K562 (cell line): ENCODE results near the gene DHX40. TPM values are rescaled to one million over a fixed set of nuclear protein-coding genes. Genes with fewer than 3 reads are reported as not detected.
A peak's percentile ranks its signal among the peaks of the same experiment; 100 is the strongest.

ENCODE experiments used
- ATF1 ChIP-seq, 2 experiments: fragments of 450-650 bp in 1 of 2; IDR thresholded peaks; 2 replicates each; pipeline ENCODE4 v1.6.1; 2016; ENCODE audit warnings: missing compliant biosample characterization in 1 of 2, missing genetic modification characterization in 1 of 2
- CTCFL ChIP-seq: IDR thresholded peaks from 2 replicates; pipeline ENCODE4 v1.6.1; 2011; ENCODE audit warnings: borderline replicate concordance, low read depth, mild to moderate bottlenecking, moderate library complexity, low read length; ENCODE audit not compliant: insufficient read depth, poor library complexity, severe bottlenecking
- ETV6 ChIP-seq, 3 experiments: fragments of 150-350 bp in 1 of 3; sonication (generic) in 1 of 3; formaldehyde crosslinking in 1 of 3; IDR thresholded peaks; 2 replicates each; pipeline versions ENCODE4 v1.6.1 to v1.8.0; 2014 to 2022; ENCODE audit warnings: borderline replicate concordance in 2 of 3, low read depth in 2 of 3, antibody characterized with exemption in 1 of 3, low read length in 1 of 3, mild to moderate bottlenecking in 1 of 3, missing genetic modification reagents in 1 of 3
- HIVEP1 ChIP-seq: fragments of 250-450 bp; sonication (Bioruptor Pico); IDR thresholded peaks from 2 replicates; pipeline ENCODE4 v1.4.0; 2020; ENCODE audit warnings: mild to moderate bottlenecking
- KDM4B ChIP-seq, 2 experiments: fragments of 450-650 bp in 1 of 2; sonication (generic) in 1 of 2; IDR thresholded peaks; 2 replicates each; pipeline ENCODE4 v1.6.1; 2016 to 2017; ENCODE audit warnings: borderline replicate concordance in 2 of 2, antibody characterized with exemption in 1 of 2, low read depth in 1 of 2, mild to moderate bottlenecking in 1 of 2
- MCM2 ChIP-seq: fragments of 450-650 bp; IDR thresholded peaks from 2 replicates; pipeline ENCODE4 v1.6.1; 2017; ENCODE audit warnings: low read depth, mild to moderate bottlenecking
- MNT ChIP-seq, 2 experiments: fragments of 450-650 bp; conservative IDR thresholded peaks; 2 replicates each; pipeline ENCODE4 v1.6.1; 2017; ENCODE audit warnings: mild to moderate bottlenecking in 2 of 2, moderate library complexity in 2 of 2
- SFPQ ChIP-seq: fragments of 200-400 bp; formaldehyde crosslinking; IDR thresholded peaks from 2 replicates; pipeline ENCODE4 v1.6.1; 2017; ENCODE audit warnings: mild to moderate bottlenecking, low read depth, low read length, moderate library complexity
- SIN3A ChIP-seq, 2 experiments: fragments of 150-350 bp in 1 of 2; IDR thresholded peaks; 2 replicates each; pipeline ENCODE4 v1.6.1; 2011 to 2016; ENCODE audit warnings: borderline replicate concordance in 2 of 2, low read depth in 2 of 2, low read length in 2 of 2, mild to moderate bottlenecking in 2 of 2, moderate library complexity in 2 of 2; ENCODE audit not compliant: control insufficient read depth in 1 of 2
- TAF9B ChIP-seq: fragments of 450-650 bp; IDR thresholded peaks from 2 replicates; pipeline ENCODE4 v1.6.1; 2018; ENCODE audit warnings: mild to moderate bottlenecking; ENCODE audit not compliant: partially characterized antibody
- THAP12 ChIP-seq: fragments of 250-450 bp; sonication (Bioruptor Pico); IDR thresholded peaks from 2 replicates; pipeline ENCODE4 v1.9.0; 2021; ENCODE audit warnings: mild to moderate bottlenecking, inconsistent platforms
- ZBTB17 ChIP-seq: fragments of 450-650 bp; formaldehyde crosslinking; IDR thresholded peaks from 2 replicates; pipeline ENCODE4 v1.4.0; 2020; ENCODE audit warnings: mild to moderate bottlenecking
- ZBTB8A ChIP-seq: fragments of 450-650 bp; IDR thresholded peaks from 2 replicates; pipeline ENCODE4 v1.6.1; 2018; ENCODE audit warnings: mild to moderate bottlenecking, moderate library complexity; ENCODE audit not compliant: partially characterized antibody
- ZNF121 ChIP-seq: sonication (generic); formaldehyde crosslinking; conservative IDR thresholded peaks from 2 replicates; pipeline ENCODE4 v1.8.0; 2022; ENCODE audit warnings: missing genetic modification reagents
- ZNF134 ChIP-seq: fragments of 250-450 bp; sonication (Bioruptor Pico); conservative IDR thresholded peaks from 2 replicates; pipeline ENCODE4 v1.4.0; 2020
- ZNF175 ChIP-seq: fragments of 200-800 bp; sonication (Bioruptor generic); IDR thresholded peaks from 2 replicates; pipeline ENCODE4 v1.6.1; 2016; ENCODE audit warnings: low read depth, mild to moderate bottlenecking, missing genetic modification characterization, missing compliant biosample characterization
- ZNF766 ChIP-seq: fragments of 200-800 bp; sonication (Bioruptor generic); conservative IDR thresholded peaks from 2 replicates; pipeline ENCODE4 v1.6.1; 2016; ENCODE audit warnings: missing genetic modification characterization, missing compliant biosample characterization
- ZSCAN29 ChIP-seq: fragments of 450-650 bp; IDR thresholded peaks from 2 replicates; pipeline ENCODE4 v1.6.1; 2017
- polyA plus RNA-seq, 8 experiments: library from polyadenylated mRNA; depleted of rRNA in 4 of 8; stranded (reverse) in 5 of 8; unstranded in 3 of 8; fragments of >200 nt; fragmentation: Nextera tagmentation in 2 of 8; fragmentation: Illumina TruSeq in 1 of 8; extraction: Ambion mirVana in 2 of 8; extraction: Trizol in 1 of 8; gene quantifications; 2 replicates each; pipeline versions ENCODE4 v1.2.1 to v1.2.3, GENCODE V29; 2011 to 2014; ENCODE audit warnings: inconsistent platforms in 1 of 8, missing spikeins in 1 of 8
- total RNA-seq, 7 experiments: library from RNA; depleted of rRNA in 6 of 7; stranded (reverse); fragments of >200 nt in 6 of 7; fragmentation: Illumina TruSeq in 2 of 7; extraction: Trizol in 2 of 7; gene quantifications; 2 replicates each; pipeline versions ENCODE4 v1.2.1 to v1.2.3, GENCODE V29; 2011 to 2021; ENCODE audit warnings: low replicate concordance in 1 of 7

Gene DHX40
- total and polyA plus RNA-seq, 9 of the 15 experiments (the other 6 are each of a cell fraction or from before 2014, with no cell fraction given) = 7.2 to 38.6 (median 18.7) TPM

GRCh38 chr17:59620518-59621259 lies 55.3 kb downstream of the DHX40 start (continued):
- no peak for TF ChIP-seq ETV6 (IDR thresholded peaks at IDR 0.05; ENCODE audit: borderline replicate concordance in 1 of 2, low read depth in 2 of 2, low read length in 1 of 2)
- no peak for TF ChIP-seq ETV6 (CRISPR knock-in tag; IDR thresholded peaks at IDR 0.05; ENCODE audit: borderline replicate concordance)
- no peak for TF ChIP-seq ZSCAN29
- TF ChIP-seq ZNF121 (CRISPR knock-in tag) = no peak
- TF ChIP-seq CTCFL = no peak
- TF ChIP-seq TAF9B = no peak
- TF ChIP-seq SIN3A (IDR thresholded peaks at IDR 0.05; ENCODE audit: borderline replicate concordance in 2 of 2, control insufficient read depth in 1 of 2, low read depth in 2 of 2, low read length in 2 of 2) = peak in 1 of 2 experiments; percentile 43; a peak in 2 of 4 replicates
- TF ChIP-seq HIVEP1 (CRISPR knock-in tag) = no peak
- no peak for TF ChIP-seq ZNF134 (CRISPR knock-in tag)
- TF ChIP-seq ZBTB17 (CRISPR knock-in tag) = no peak
- TF ChIP-seq THAP12 (CRISPR knock-in tag) = no peak
- TF ChIP-seq MCM2 = no peak
- TF ChIP-seq ATF1 (CRISPR knock-in tag; IDR thresholded peaks at IDR 0.05) = no peak
- TF ChIP-seq ATF1 (tag; IDR thresholded peaks at IDR 0.05) = no peak
- no peak for TF ChIP-seq KDM4B (IDR thresholded peaks at IDR 0.05; ENCODE audit: borderline replicate concordance in 2 of 2, low read depth in 1 of 2)
- peak; percentile 70; the same call in 1 of the 2 replicates for TF ChIP-seq ZNF766 (CRISPR knock-in tag)
- TF ChIP-seq MNT (conservative IDR thresholded peaks at IDR 0.05) = peak in 1 of 2 experiments; percentile 41; a peak in 1 of 4 replicates
- no peak for TF ChIP-seq ZBTB8A
- TF ChIP-seq ZNF175 = no peak
- TF ChIP-seq SFPQ = no peak
